DMS53 (cell line): ENCODE results near the gene URGCP.
A peak's percentile ranks its signal among the peaks of the same experiment; 100 is the strongest.

Experiments used
- DNase-seq: peaks from one replicate; lab custom pipeline; 2025; lab: John Stamatoyannopoulos, UW

URGCP gene

GRCh38 chr7:43872406-43873110 is 33.8 kb downstream of the URGCP start:
- DNase-seq: no peak

- no peak for DNase-seq
Measured at GRCh38 chr7:43871064-43871463, 35.3 kb downstream of the URGCP start.

- DNase-seq: no peak
Measured at GRCh38 chr7:43870316-43870715, 36.1 kb downstream of the URGCP start.

DNA sequence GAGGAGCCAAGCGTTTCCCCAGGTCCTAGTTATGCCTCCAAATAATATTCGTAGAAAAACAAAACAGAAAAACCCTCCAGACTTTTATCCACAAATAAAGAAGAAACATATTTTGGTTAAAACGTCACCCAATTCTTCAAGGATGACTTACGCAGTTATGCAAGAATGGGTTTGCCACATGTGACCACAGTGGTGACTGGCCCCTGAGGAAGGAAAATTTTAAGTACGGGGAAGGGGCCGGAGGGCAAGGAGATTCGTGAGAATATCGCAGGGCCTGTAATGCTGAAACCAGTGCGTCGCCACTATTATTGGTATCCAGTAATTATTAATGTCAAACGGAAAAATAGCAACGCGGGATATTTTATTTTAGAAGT is 36.5 kb downstream of the URGCP start:
- DNase-seq: peak; percentile 60

GRCh38 chr7:43869006-43869866 is 37.2 kb downstream of the URGCP start, which contains the start of gene MRPS24:
Gene MRPS24 (minus strand): TSS chr7:43869517. CDS start chr7:43869495, 22 bp downstream.
- DNase-seq: peak; percentile 98

DNA sequence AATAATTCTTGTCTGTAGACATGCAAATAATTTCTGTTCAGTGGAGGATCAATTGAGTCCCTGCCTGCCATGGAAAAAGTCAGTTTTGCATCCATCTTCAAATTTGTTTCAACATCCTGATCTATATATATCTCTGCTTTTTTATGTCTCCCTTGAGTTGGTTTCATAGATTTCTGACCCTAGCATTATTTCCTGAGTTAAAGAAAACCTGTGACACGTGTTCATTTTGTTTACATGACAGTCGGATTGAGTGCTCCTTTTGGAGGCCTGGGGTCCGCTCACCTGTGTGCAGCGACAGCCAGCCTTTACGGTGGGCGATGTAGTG is 37.8 kb downstream of the URGCP start:
- no peak for DNase-seq

DNA sequence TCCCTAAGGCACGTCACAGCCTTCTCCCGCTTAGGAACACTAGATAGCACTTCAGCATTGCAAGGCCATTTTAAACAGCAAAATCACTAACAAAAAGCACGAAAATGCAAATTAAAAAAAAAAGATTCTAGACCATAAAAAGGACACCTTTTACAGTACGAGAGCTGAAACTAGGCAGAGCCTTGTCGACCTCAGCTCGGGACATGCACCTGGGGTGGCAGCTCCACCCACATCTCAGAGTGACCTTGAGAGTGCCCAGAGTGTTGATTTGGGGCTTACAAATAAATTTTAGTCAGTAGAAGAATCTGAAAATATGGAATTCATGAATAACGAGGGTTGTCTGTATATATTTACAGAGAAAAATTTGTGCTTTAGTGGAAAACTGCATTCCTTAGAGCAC is 38.2 kb downstream of the URGCP start:
- no peak for DNase-seq

DNA sequence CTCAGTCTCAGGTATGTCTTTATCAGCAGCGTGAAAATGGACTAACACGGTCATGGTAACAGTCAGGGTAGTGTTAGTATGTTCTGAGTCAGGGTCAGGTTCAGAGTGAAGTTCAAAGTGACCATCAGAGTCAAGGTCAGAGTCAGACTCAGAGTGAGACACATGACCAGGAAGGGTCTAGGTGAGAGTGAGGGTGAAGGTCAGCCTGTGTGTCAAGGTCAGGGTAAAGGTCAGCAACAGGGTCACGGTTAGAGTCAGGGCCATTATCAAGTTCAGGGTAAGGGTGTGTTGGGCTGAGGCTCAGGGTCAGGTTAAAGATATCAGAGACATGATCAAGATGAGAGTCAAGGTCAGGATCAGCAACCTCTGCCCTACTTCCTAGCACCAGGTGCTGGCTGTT is 41.1 kb downstream of the URGCP start:
- DNase-seq: no peak

DNA sequence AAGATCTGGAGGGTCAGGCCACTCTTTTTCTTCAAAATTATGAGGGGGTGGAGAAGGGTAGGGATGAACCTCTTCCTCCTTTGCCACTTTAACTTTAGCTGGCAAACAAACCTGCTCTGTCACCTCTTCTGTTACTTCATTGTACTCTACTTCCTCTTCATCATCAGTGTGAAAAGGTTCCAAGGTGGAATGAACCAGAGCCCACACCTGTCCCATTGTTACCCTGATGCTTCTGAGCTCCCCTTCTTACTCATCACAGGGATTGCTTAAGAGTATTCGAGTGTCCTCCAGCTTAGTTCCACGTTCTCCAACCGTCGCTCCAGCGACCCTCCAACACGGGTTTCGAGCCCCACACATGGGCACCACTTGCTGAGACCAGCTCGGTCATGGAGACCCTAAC is 42.3 kb downstream of the URGCP start:
- DNase-seq: peak; percentile 20

DNA sequence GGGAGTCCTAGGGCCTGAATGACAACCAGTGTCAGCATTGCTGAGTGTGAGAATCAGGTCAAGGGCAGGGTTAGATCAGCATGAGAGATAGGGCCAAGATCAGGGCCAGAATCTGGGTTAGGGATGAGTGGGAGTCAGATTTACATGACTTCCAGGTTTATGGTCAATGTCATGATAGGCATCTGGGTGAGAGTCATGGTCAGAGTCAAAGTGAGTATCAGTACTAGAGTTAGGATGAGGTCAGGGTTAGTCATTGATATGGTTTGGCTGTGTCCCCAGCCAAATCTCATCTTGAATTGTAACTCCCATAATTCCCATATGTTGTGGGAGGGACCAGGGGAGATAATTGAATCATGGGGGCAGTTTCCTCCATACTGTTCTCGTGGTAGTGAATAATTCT is 49.4 kb downstream of the URGCP start:
- no peak for DNase-seq

DNA sequence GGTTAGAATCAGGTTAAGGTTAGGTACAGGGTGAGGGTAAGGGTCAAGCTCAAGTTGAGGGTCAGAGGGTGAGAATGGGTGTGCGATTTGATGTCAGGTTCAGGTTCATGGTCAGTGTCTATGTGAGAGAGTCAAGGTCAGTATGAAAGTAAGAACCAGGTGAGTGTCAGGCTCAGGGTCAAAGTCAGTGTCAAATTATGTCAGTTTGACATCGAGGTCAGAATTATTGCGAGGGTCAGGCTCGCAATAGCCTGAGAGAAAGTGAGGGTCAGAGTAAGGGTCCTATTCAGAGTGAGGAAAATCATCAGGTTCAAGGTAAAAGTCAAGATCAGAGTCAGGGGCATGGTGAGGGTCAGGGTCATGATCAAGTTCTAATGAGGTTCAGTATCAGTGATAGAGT is 50.1 kb downstream of the URGCP start:
- no peak for DNase-seq

- no peak for DNase-seq
Measured at GRCh38 chr7:43855176-43855575, 51.2 kb downstream of the URGCP start.

GRCh38 chr7:43851805-43852204 is 54.6 kb downstream of the URGCP start:
- DNase-seq: no peak

DNA sequence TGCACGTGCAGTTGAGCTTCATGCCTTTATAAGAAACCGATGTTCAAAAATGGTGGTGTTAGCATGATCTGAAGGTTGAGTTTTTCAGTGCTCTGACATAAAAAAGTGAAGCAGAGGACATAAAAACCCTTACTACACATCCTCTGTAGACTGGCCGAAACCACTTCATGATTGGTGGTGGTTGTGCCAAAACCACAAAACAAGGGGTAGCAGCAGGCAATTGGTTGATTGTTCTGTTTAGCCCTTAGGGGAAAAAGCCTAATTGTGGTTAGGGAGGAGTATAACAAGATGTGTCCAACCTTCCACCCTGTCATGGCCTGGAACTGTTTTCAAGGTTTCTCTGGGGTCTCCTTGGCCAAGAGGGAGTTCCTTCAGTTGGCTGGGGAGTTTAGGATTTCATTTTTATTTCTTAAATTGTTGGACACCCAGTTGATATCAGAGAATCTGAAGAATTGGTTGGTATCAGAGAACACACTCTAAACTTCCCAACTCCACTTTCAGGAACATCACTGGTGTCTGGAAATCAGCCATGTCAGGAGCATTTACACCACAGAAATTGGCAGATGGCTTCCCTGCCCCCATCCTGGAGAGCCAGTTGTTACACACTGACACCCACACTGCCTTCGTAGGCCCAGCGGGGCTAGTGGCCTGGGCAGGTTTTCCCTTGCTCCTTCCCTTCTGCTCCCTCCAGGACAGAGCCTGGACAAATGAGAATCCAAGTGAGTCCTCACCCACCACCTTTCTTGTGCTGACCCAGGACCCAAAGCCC is 55.9 kb downstream of the URGCP start:
- no peak for DNase-seq

- no peak for DNase-seq
Measured at GRCh38 chr7:43849047-43849446, 57.3 kb downstream of the URGCP start.

DNA sequence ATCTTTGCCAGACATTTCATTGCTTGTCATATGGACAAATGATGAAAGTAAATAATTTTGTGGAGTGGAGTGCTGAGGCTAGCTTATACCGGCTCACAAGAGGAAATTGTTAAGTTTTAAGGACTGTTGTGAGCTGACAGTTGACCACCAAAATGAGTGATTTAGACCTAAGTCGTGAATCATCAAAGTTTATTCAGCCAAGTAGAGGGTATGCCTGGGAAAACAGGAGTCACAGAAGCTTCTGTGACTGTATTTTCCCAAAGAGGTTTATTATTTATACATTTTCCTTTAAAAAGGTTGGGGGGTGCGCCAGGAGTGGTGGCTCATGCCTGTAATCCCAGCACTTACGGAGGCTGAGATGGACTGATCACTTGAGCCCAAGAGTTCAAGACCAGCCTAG is 58.9 kb downstream of the URGCP start:
- no peak for DNase-seq

GRCh38 chr7:43844662-43845061 is 61.7 kb downstream of the URGCP start:
- DNase-seq: no peak

DNA sequence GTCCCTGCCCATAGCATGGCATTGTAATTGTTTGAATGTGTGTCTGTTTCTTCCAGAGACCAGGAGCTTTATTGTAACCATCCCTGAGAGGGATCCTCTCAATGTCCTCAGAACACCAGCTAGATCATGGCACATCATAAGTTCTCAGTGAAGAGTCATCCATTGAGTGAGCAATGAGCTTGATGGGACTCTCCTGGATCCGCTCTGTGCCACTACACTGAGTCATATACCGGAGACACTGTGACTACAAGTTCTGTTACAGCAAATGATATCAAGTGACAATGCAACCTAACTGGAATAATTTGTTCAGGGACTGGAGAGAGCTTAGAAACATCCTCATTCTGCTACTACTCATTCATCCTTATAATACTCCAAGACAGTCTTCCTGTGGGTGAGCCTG is 62.1 kb downstream of the URGCP start:
- DNase-seq: no peak

- DNase-seq: no peak
Measured at GRCh38 chr7:43843296-43843695, 63.1 kb downstream of the URGCP start.

- no peak for DNase-seq
Measured at GRCh38 chr7:43838201-43838658, 68.2 kb downstream of the URGCP start.

DNA sequence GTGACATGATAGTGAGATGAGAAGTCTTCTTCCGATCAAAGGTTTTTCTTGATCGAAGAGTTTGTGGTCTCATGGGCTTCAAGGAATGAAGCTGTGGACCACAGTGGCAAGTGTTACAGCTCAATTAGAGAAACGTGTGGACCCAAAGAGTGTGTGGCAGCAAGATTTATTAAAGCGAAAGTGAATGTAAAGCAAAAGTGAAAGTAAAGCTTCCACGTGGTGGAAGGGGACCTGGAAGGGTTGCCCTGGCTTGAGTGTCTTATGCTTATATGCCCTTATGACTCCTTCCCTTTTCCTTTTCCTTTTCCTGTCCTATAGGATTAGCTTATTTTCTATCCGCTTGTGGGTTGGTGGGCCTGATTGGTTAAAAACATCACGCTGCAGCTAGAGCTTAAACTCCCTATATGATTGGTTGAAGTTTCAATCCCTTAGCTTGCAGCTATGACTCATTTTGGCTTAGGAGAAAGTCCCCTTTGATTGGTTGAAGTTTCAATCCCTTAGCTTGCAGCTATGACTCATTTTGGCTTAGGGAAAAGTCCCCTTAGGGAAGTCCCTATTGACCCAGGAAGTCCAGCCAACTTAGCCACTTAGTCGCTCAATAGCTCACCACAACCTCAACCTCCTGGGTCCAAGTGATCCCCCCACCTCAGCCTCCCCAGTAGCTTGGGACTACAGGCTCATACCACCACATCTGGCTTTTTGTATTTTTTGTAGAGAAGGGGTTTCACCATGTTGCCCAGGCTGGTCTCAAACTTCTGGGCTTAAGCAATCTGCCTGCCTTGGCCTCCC is 71.7 kb downstream of the URGCP start:
- DNase-seq: peak; percentile 76

DNA sequence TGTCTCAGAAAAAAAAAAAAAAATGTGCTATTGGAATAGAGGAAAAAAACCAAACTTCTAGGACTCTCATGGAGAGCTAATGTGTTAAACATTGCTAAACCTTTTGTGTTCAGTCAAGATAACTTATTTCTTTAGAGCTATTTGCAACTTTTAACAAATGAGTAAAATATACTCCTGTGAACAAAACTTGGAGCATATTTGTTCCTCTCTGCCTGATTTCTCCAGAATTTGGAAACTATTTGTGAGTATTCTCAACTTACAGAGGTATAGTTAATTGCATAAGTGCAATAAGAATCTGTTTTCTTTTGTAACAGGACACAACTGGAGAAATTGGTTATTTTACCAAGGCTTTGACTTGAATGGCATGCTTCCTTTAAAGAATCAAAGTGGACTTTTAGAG is 75.5 kb downstream of the URGCP start:
- peak; percentile 7 for DNase-seq
